Measurements from ENCODE around the gene FAM222A. TPM values are rescaled to one million over a fixed set of nuclear protein-coding genes. Genes with fewer than 3 reads are reported as not detected.

FAM222A gene
- total RNA-seq, 2 experiments from 2014 or later = 0.20 to 0.38 TPM

GRCh38 chr12:109717390-109718357, 4.0 kb downstream of the FAM222A start:
- peaks cover 2% of the 10 kb centered on the region for H3K4me1 Mint-ChIP-seq (ENCODE audit: low read depth)
- no peaks in the 10 kb centered on the region for H3K36me3 Mint-ChIP-seq (ENCODE audit: low read depth)
- no peak overlapping the region for H3K27ac Mint-ChIP-seq
- intact Hi-C loops (cut with micrococcal nuclease) = loop anchor here (10.0 kb wide), 1 partner anchor 563 kb away; no protein-coding TSS in a partner anchor
- CTCF ChIA-PET = interaction anchor here (2.7 kb wide), 1 partner anchor 120 kb away, joined by 9 read pairs; no protein-coding TSS in a partner anchor
- no peaks in the 10 kb centered on the region for H3K9me3 Mint-ChIP-seq
- H3K27me3 Mint-ChIP-seq (ENCODE audit: low read depth) = peaks cover 28% of the 10 kb centered on the region
- no peak overlapping the region for H3K4me3 Mint-ChIP-seq
- DNase-seq = no peak

- peaks cover 2% of the 10 kb centered on the region for H3K4me1 Mint-ChIP-seq (ENCODE audit: low read depth)
- DNase-seq = no peak
- no peak overlapping the region for H3K27ac Mint-ChIP-seq
- no peak overlapping the region for H3K4me3 Mint-ChIP-seq
- H3K27me3 Mint-ChIP-seq (ENCODE audit: low read depth) = peaks cover 25% of the 10 kb centered on the region
- CTCF ChIA-PET = no interaction called here
- intact Hi-C loops (cut with micrococcal nuclease) = loop anchor here (10.0 kb wide), 1 partner anchor 564 kb away; no protein-coding TSS in a partner anchor
- H3K36me3 Mint-ChIP-seq (ENCODE audit: low read depth) = no peaks in the 10 kb centered on the region
- no peaks in the 10 kb centered on the region for H3K9me3 Mint-ChIP-seq
Measured at GRCh38 chr12:109718390-109718789, 4.8 kb downstream of the FAM222A start.

- no peak for DNase-seq
- Mint-ChIP-seq H3K27me3 (ENCODE audit: low read depth) (peaks cover 25% of the 10 kb centered on the region), H3K27ac (no peak overlapping the region), H3K36me3 (ENCODE audit: low read depth) (no peaks in the 10 kb centered on the region), H3K4me1 (ENCODE audit: low read depth) (peaks cover 2% of the 10 kb centered on the region), H3K4me3 (no peak overlapping the region), H3K9me3 (no peaks in the 10 kb centered on the region)
- intact Hi-C loops (cut with micrococcal nuclease) = loop anchor here (10.0 kb wide), 1 partner anchor 565 kb away; no protein-coding TSS in a partner anchor
- CTCF ChIA-PET = interaction anchor here (0.6 to 1.5 kb wide), 2 partner anchors 56 to 653 kb away, joined by 4 read pairs; no protein-coding TSS in a partner anchor
Measured at GRCh38 chr12:109719123-109720022, 5.7 kb downstream of the FAM222A start.

- H3K4me1 Mint-ChIP-seq (ENCODE audit: low read depth) = no peaks in the 10 kb centered on the region
- H3K27me3 Mint-ChIP-seq (ENCODE audit: low read depth) = peaks cover 20% of the 10 kb centered on the region
- CTCF ChIA-PET = interaction anchor here (0.5 to 1.5 kb wide), 3 partner anchors 55 to 654 kb away, joined by 3 to 4 read pairs (median 4); no protein-coding TSS in a partner anchor
- no peak overlapping the region for H3K27ac Mint-ChIP-seq
- no peaks in the 10 kb centered on the region for H3K9me3 Mint-ChIP-seq
- H3K36me3 Mint-ChIP-seq (ENCODE audit: low read depth) = no peaks in the 10 kb centered on the region
- H3K4me3 Mint-ChIP-seq = no peak overlapping the region
- intact Hi-C loops (cut with micrococcal nuclease) = no loop called here
- DNase-seq = no peak
Measured at GRCh38 chr12:109720152-109720856, 6.7 kb downstream of the FAM222A start.

- H3K36me3 Mint-ChIP-seq (ENCODE audit: low read depth) = no peaks in the 10 kb centered on the region
- H3K4me3 Mint-ChIP-seq = no peak overlapping the region
- peaks cover 15% of the 10 kb centered on the region for H3K27me3 Mint-ChIP-seq (ENCODE audit: low read depth)
- CTCF ChIA-PET = interaction anchor here (1.5 kb wide), 1 partner anchor 54 kb away, joined by 4 read pairs; no protein-coding TSS in a partner anchor
- no peaks in the 10 kb centered on the region for H3K4me1 Mint-ChIP-seq (ENCODE audit: low read depth)
- no peak for DNase-seq
- no peak overlapping the region for H3K27ac Mint-ChIP-seq
- intact Hi-C loops (cut with micrococcal nuclease) = no loop called here
- no peaks in the 10 kb centered on the region for H3K9me3 Mint-ChIP-seq
Measured at GRCh38 chr12:109720857-109721189, 7.2 kb downstream of the FAM222A start.

GRCh38 chr12:109721276-109721675, 7.7 kb downstream of the FAM222A start:
- intact Hi-C loops (cut with micrococcal nuclease) = no loop called here
- CTCF ChIA-PET = no interaction called here
- no peaks in the 10 kb centered on the region for H3K9me3 Mint-ChIP-seq

GRCh38 chr12:109722022-109722720, 8.5 kb downstream of the FAM222A start:
- CTCF ChIA-PET = no interaction called here
- H3K27me3 Mint-ChIP-seq (ENCODE audit: low read depth) = peaks cover 9% of the 10 kb centered on the region
- H3K4me3 Mint-ChIP-seq = no peak overlapping the region
- H3K27ac Mint-ChIP-seq = no peak overlapping the region
- H3K9me3 Mint-ChIP-seq = no peaks in the 10 kb centered on the region
- no peak for DNase-seq
- intact Hi-C loops (cut with micrococcal nuclease) = no loop called here
- no peaks in the 10 kb centered on the region for H3K36me3 Mint-ChIP-seq (ENCODE audit: low read depth)
- H3K4me1 Mint-ChIP-seq (ENCODE audit: low read depth) = no peaks in the 10 kb centered on the region

More at GRCh38 chr12:109721276-109721675, 7.7 kb downstream of the FAM222A start:
- Mint-ChIP-seq H3K27me3 (ENCODE audit: low read depth) (peaks cover 10% of the 10 kb centered on the region), H3K36me3 (ENCODE audit: low read depth) (no peaks in the 10 kb centered on the region), H3K27ac (no peak overlapping the region), H3K4me3 (no peak overlapping the region), H3K4me1 (ENCODE audit: low read depth) (no peaks in the 10 kb centered on the region)
- DNase-seq = no peak

- no peak for DNase-seq
- CTCF ChIA-PET = no interaction called here
- Mint-ChIP-seq H3K4me3 (no peak overlapping the region), H3K27me3 (ENCODE audit: low read depth) (peaks cover 6% of the 10 kb centered on the region), H3K4me1 (ENCODE audit: low read depth) (no peaks in the 10 kb centered on the region), H3K36me3 (ENCODE audit: low read depth) (no peaks in the 10 kb centered on the region), H3K9me3 (no peaks in the 10 kb centered on the region), H3K27ac (no peak overlapping the region)
- intact Hi-C loops (cut with micrococcal nuclease) = no loop called here
Measured at GRCh38 chr12:109722721-109723094, 9.1 kb downstream of the FAM222A start.

GRCh38 chr12:109723311-109723881, 9.8 kb downstream of the FAM222A start:
- Mint-ChIP-seq H3K27ac (no peak overlapping the region), H3K4me1 (ENCODE audit: low read depth) (no peaks in the 10 kb centered on the region), H3K4me3 (no peak overlapping the region), H3K9me3 (no peaks in the 10 kb centered on the region), H3K27me3 (ENCODE audit: low read depth) (peaks cover 3% of the 10 kb centered on the region), H3K36me3 (ENCODE audit: low read depth) (no peaks in the 10 kb centered on the region)
- no peak for DNase-seq
- intact Hi-C loops (cut with micrococcal nuclease) = no loop called here
- CTCF ChIA-PET = no interaction called here

GRCh38 chr12:109724321-109724892, 10.8 kb downstream of the FAM222A start:
- Mint-ChIP-seq H3K4me3 (no peak overlapping the region), H3K27me3 (ENCODE audit: low read depth) (no peaks in the 10 kb centered on the region), H3K36me3 (ENCODE audit: low read depth) (no peaks in the 10 kb centered on the region)

More at GRCh38 chr12:109724321-109724892, 10.8 kb downstream of the FAM222A start:
- no peaks in the 10 kb centered on the region for H3K9me3 Mint-ChIP-seq
- intact Hi-C loops (cut with micrococcal nuclease) = no loop called here
- no peaks in the 10 kb centered on the region for H3K4me1 Mint-ChIP-seq (ENCODE audit: low read depth)
- CTCF ChIA-PET = interaction anchor here (0.8 kb wide), 1 partner anchor 126 kb away, joined by 3 read pairs; no protein-coding TSS in a partner anchor
- H3K27ac Mint-ChIP-seq = no peak overlapping the region
- DNase-seq = no peak
